Naive thymus-derived CD8-positive, alpha-beta T cell (primary cell): Measurements from ENCODE around the gene WNT10A. TPM values are rescaled to one million over a fixed set of nuclear protein-coding genes. Genes with fewer than 3 reads are reported as not detected.

Experiments used
- ATAC-seq, 2 donors: fragments of 150-1000 bp; cut with Tn5 transposase in 1 of 2; sonication (Bioruptor Pico), chemical (Tn5 transposase) in 1 of 2; 1 replicate in 1 of 2; 2 replicates in 1 of 2; pipeline ENCODE4 v1.10.0; 2021; ENCODE audit warnings: mild to moderate bottlenecking in 2 of 2, moderate library complexity in 2 of 2
- POLR2A ChIA-PET: fragments of 350-600 bp; sonication (Branson Sonifier 250); formaldehyde crosslinking; loops from one replicate; lab custom pipeline; 2021; ENCODE audit warnings: antibody characterized with exemption; lab: Charles Lee
- DNase-seq, 10 donors: peaks; one replicate each; pipeline versions ENCODE4 v3.0.0 to v3.0.0-alpha.2; 2020 to 2022
- H3K27ac Mint-ChIP-seq, 10 donors: one replicate each; pipeline ENCODE4 v1.8.0; 2020 to 2022; ENCODE audit warnings: mild to moderate bottlenecking in 10 of 10, mixed read lengths in 10 of 10, moderate library complexity in 4 of 10, inconsistent platforms in 1 of 10
- H3K27me3 Mint-ChIP-seq, 5 donors: one replicate each; pipeline ENCODE4 v1.8.0; 2021 to 2022; ENCODE audit warnings: mixed read lengths in 5 of 5
- H3K36me3 Mint-ChIP-seq, 3 donors: one replicate each; pipeline ENCODE4 v1.8.0; 2020 to 2022; ENCODE audit warnings: mixed read lengths in 3 of 3, mild to moderate bottlenecking in 2 of 3, inconsistent platforms in 1 of 3
- H3K4me1 Mint-ChIP-seq, 4 donors: one replicate each; pipeline ENCODE4 v1.8.0; 2021 to 2022; ENCODE audit warnings: mixed read lengths in 4 of 4
- H3K4me3 Mint-ChIP-seq, 10 donors: one replicate each; pipeline ENCODE4 v1.8.0; 2020 to 2022; ENCODE audit warnings: mild to moderate bottlenecking in 10 of 10, mixed read lengths in 10 of 10, moderate library complexity in 6 of 10, inconsistent platforms in 1 of 10
- H3K9me3 Mint-ChIP-seq, 9 donors: one replicate each; pipeline ENCODE4 v1.8.0; 2020 to 2022; ENCODE audit warnings: mixed read lengths in 9 of 9, mild to moderate bottlenecking in 3 of 9, inconsistent platforms in 1 of 9, moderate library complexity in 1 of 9
- polyA plus RNA-seq, 3 donors: library from polyadenylated mRNA; unstranded; fragments of 300-500 nt; fragmentation: Illumina TruSeq; gene quantifications; one replicate each; pipeline ENCODE4 v1.2.3, GENCODE V29; 2021
- total RNA-seq, 8 experiments: library from RNA in 2 of 8; stranded (reverse) in 2 of 8; gene quantifications; one replicate each; pipeline ENCODE4 v1.2.3 and lab custom pipeline; 2021 to 2026

WNT10A gene
- total and polyA plus RNA-seq, 5 experiments from 2014 or later: 0.53 to 1.8 (median 1.2) TPM

GRCh38 chr2:218858671-218859555, 21.7 kb upstream of the WNT10A start:
- ATAC-seq (no peak), DNase-seq (peak in 1 of 10 donors; percentile 55)
- Mint-ChIP-seq H3K4me1 (peaks cover 17 to 40% (median 31%) of the 10 kb centered on the region in 4 donors), H3K4me3 (peak overlapping the region; percentile 57 to 86 (median 70)), H3K9me3 (no peaks in the 10 kb centered on the region), H3K27me3 (peaks cover 45 to 93% (median 77%) of the 10 kb centered on the region in 5 donors), H3K36me3 (peaks cover 0 to 6% (median 0%) of the 10 kb centered on the region in 3 donors), H3K27ac (no peak overlapping the region)
- POLR2A ChIA-PET: no interaction called here

- Mint-ChIP-seq H3K27me3 (peaks cover 40 to 93% (median 74%) of the 10 kb centered on the region in 5 donors), H3K9me3 (no peaks in the 10 kb centered on the region), H3K4me3 (peak within 1 kb of the TSS; percentile 57 to 89 (median 72)), H3K27ac (peak within 1 kb of the TSS in 1 of 10 donors; percentile 40), H3K36me3 (peaks cover 0 to 6% (median 0%) of the 10 kb centered on the region in 3 donors), H3K4me1 (peaks cover 17 to 40% (median 31%) of the 10 kb centered on the region in 4 donors)
- DNase-seq (peak in 1 of 10 donors; percentile 44), ATAC-seq (peak; percentile 33 to 52)
- POLR2A ChIA-PET: no interaction called here
These were observed 21.1 kb upstream of the WNT10A start, which contains the start of gene WNT6 for GRCh38 chr2:218859556-218859987. Gene WNT6, plus strand, starts transcription at chr2:218859805. Its CDS starts 233 bp downstream, at chr2:218860038.

GRCh38 chr2:218859988-218860831, 20.4 kb upstream of the WNT10A start:
- Mint-ChIP-seq H3K27me3 (peaks cover 37 to 93% (median 68%) of the 10 kb centered on the region in 5 donors), H3K4me3 (peak overlapping the region; percentile 48 to 89 (median 70)), H3K4me1 (peaks cover 17 to 40% (median 31%) of the 10 kb centered on the region in 4 donors), H3K9me3 (no peaks in the 10 kb centered on the region), H3K36me3 (peaks cover 0 to 6% (median 0%) of the 10 kb centered on the region in 3 donors), H3K27ac (peak overlapping the region in 1 of 10 donors; percentile 40)
- DNase-seq (peak in 1 of 10 donors; percentile 38), ATAC-seq (no peak)
- POLR2A ChIA-PET: interaction anchor here (0.5 to 1.6 kb wide), 2 partner anchors 37 to 325 kb away, joined by 3 read pairs; no protein-coding TSS in a partner anchor

GRCh38 chr2:218860950-218861381, 19.7 kb upstream of the WNT10A start:
- peak overlapping the region; percentile 41 to 82 (median 68) for H3K4me3 Mint-ChIP-seq
- no peaks in the 10 kb centered on the region for H3K9me3 Mint-ChIP-seq
- H3K27me3 Mint-ChIP-seq: peaks cover 33 to 87% (median 62%) of the 10 kb centered on the region in 5 donors

GRCh38 chr2:218861645-218862318, 18.9 kb upstream of the WNT10A start:
- ATAC-seq (no peak), DNase-seq (peak in 1 of 10 donors; percentile 30)
- H3K4me3 Mint-ChIP-seq: peak overlapping the region in 3 of 10 donors; percentile 18 to 31 (median 25)
- POLR2A ChIA-PET: interaction anchor here (1.6 kb wide), 1 partner anchor 36 kb away, joined by 3 read pairs; no protein-coding TSS in a partner anchor
- H3K27me3 Mint-ChIP-seq: peaks cover 31 to 83% (median 57%) of the 10 kb centered on the region in 5 donors
- peak overlapping the region in 1 of 10 donors; percentile 34 for H3K27ac Mint-ChIP-seq
- H3K36me3 Mint-ChIP-seq: peaks cover 0 to 2% (median 0%) of the 10 kb centered on the region in 3 donors
- peaks cover 15 to 34% (median 27%) of the 10 kb centered on the region in 4 donors for H3K4me1 Mint-ChIP-seq
- H3K9me3 Mint-ChIP-seq: no peaks in the 10 kb centered on the region

More at GRCh38 chr2:218860950-218861381, 19.7 kb upstream of the WNT10A start:
- POLR2A ChIA-PET: interaction anchor here (0.5 to 1.6 kb wide), 2 partner anchors 37 to 324 kb away, joined by 3 read pairs; no protein-coding TSS in a partner anchor
- peak overlapping the region in 1 of 10 donors; percentile 33 for H3K27ac Mint-ChIP-seq
- H3K4me1 Mint-ChIP-seq: peaks cover 17 to 40% (median 31%) of the 10 kb centered on the region in 4 donors
- DNase-seq (peak in 3 of 10 donors; percentile 39 to 61 (median 42)), ATAC-seq (peak; percentile 71 to 78)
- H3K36me3 Mint-ChIP-seq: peaks cover 0 to 4% (median 0%) of the 10 kb centered on the region in 3 donors

- H3K27ac Mint-ChIP-seq: peak overlapping the region in 1 of 10 donors; percentile 71
- H3K4me1 Mint-ChIP-seq: peaks cover 13 to 29% (median 25%) of the 10 kb centered on the region in 4 donors
- peaks cover 29 to 81% (median 45%) of the 10 kb centered on the region in 5 donors for H3K27me3 Mint-ChIP-seq
- POLR2A ChIA-PET: no interaction called here
- H3K9me3 Mint-ChIP-seq: no peaks in the 10 kb centered on the region
- ATAC-seq (no peak), DNase-seq (peak in 1 of 10 donors; percentile 22)
- H3K36me3 Mint-ChIP-seq: no peaks in the 10 kb centered on the region
- H3K4me3 Mint-ChIP-seq: no peak overlapping the region
These were observed 17.6 kb upstream of the WNT10A start for GRCh38 chr2:218863021-218863520.

- POLR2A ChIA-PET: no interaction called here
- Mint-ChIP-seq H3K9me3 (no peaks in the 10 kb centered on the region), H3K4me1 (peaks cover 3 to 16% (median 15%) of the 10 kb centered on the region in 4 donors), H3K27me3 (peaks cover 18 to 61% (median 32%) of the 10 kb centered on the region in 5 donors), H3K36me3 (no peaks in the 10 kb centered on the region), H3K4me3 (no peak overlapping the region), H3K27ac (no peak overlapping the region)
- DNase-seq (peak in 1 of 10 donors; percentile 14), ATAC-seq (no peak)
These were observed 15.3 kb upstream of the WNT10A start for GRCh38 chr2:218865396-218865795.

- Mint-ChIP-seq H3K4me1 (peaks cover 1 to 16% (median 12%) of the 10 kb centered on the region in 4 donors), H3K4me3 (no peak overlapping the region), H3K27ac (no peak overlapping the region), H3K36me3 (no peaks in the 10 kb centered on the region), H3K27me3 (peaks cover 18 to 55% (median 31%) of the 10 kb centered on the region in 5 donors), H3K9me3 (no peaks in the 10 kb centered on the region)
- POLR2A ChIA-PET: no interaction called here
- ATAC-seq: no peak
- DNase-seq: no peak
These were observed 14.7 kb upstream of the WNT10A start for GRCh38 chr2:218865999-218866398.

GRCh38 chr2:218867900-218868299, 12.8 kb upstream of the WNT10A start:
- peaks cover 0 to under 1% (median 0%) of the 10 kb centered on the region in 3 donors for H3K36me3 Mint-ChIP-seq
- H3K27me3 Mint-ChIP-seq: peaks cover 13 to 56% (median 30%) of the 10 kb centered on the region in 5 donors
- ATAC-seq: no peak
- no peak for DNase-seq
- POLR2A ChIA-PET: interaction anchor here (0.6 kb wide), 1 partner anchor 9 kb away, joined by 3 read pairs; no protein-coding TSS in a partner anchor
- H3K4me3 Mint-ChIP-seq: no peak overlapping the region
- peaks cover 0 to 2% (median 0%) of the 10 kb centered on the region in 9 donors for H3K9me3 Mint-ChIP-seq
- peaks cover 8 to 22% (median 19%) of the 10 kb centered on the region in 4 donors for H3K4me1 Mint-ChIP-seq
- H3K27ac Mint-ChIP-seq: no peak overlapping the region

GRCh38 chr2:218869064-218869463, 11.6 kb upstream of the WNT10A start:
- peaks cover 0 to 3% (median 0%) of the 10 kb centered on the region in 3 donors for H3K36me3 Mint-ChIP-seq
- no peak overlapping the region for H3K4me3 Mint-ChIP-seq
- H3K27ac Mint-ChIP-seq: no peak overlapping the region
- no peak for ATAC-seq
- H3K27me3 Mint-ChIP-seq: peaks cover 8 to 55% (median 23%) of the 10 kb centered on the region in 5 donors
- POLR2A ChIA-PET: interaction anchor here (2.0 kb wide), 1 partner anchor 27 kb away, joined by 4 read pairs; no protein-coding TSS in a partner anchor
- peaks cover 0 to 2% (median 0%) of the 10 kb centered on the region in 9 donors for H3K9me3 Mint-ChIP-seq
- peaks cover 12 to 27% (median 24%) of the 10 kb centered on the region in 4 donors for H3K4me1 Mint-ChIP-seq
- no peak for DNase-seq

- DNase-seq (no peak), ATAC-seq (peak in 1 of 2 donors; percentile 9)
- H3K27me3 Mint-ChIP-seq: peaks cover 14 to 53% (median 24%) of the 10 kb centered on the region in 5 donors
- POLR2A ChIA-PET: interaction anchor here (0.6 to 1.5 kb wide), 5 partner anchors 9 to 53 kb away, joined by 3 to 6 read pairs (median 3); no protein-coding TSS in a partner anchor
- H3K9me3 Mint-ChIP-seq: peaks cover 0 to 2% (median 0%) of the 10 kb centered on the region in 9 donors
- H3K4me3 Mint-ChIP-seq: peak overlapping the region; percentile 58 to 81 (median 71)
- H3K4me1 Mint-ChIP-seq: peaks cover 12 to 29% (median 26%) of the 10 kb centered on the region in 4 donors
- peaks cover 0 to 3% (median 0%) of the 10 kb centered on the region in 3 donors for H3K36me3 Mint-ChIP-seq
- H3K27ac Mint-ChIP-seq: peak overlapping the region in 1 of 10 donors; percentile 41
These were observed 9.7 kb upstream of the WNT10A start for GRCh38 chr2:218870984-218871344.
